Stimulated activated naive B cell treated with anti-CD40 and anti-IgM and Interleukin-4, amounts not matched to agents 10 μg/mL and 1 μg/mL and 100 μg/mL, for 72 hours (primary cell): ENCODE results near the gene NYAP2.

ENCODE experiments used
- ATAC-seq, 2 donors: fragments of 150-1000 bp; cut with Tn5 transposase; replicated peaks; 2 replicates each; pipeline ENCODE4 v1.10.0; 2021; ENCODE audit warnings: moderate library complexity in 1 of 2
- DNase-seq: peaks from one replicate; pipeline ENCODE4 v3.0.0; 2021
- H3K27ac Mint-ChIP-seq: one replicate; pipeline ENCODE4 v1.8.0; 2022; ENCODE audit warnings: mild to moderate bottlenecking, mixed read lengths
- H3K27me3 Mint-ChIP-seq, 2 donors: one replicate each; pipeline ENCODE4 v1.8.0; 2022; ENCODE audit warnings: mixed read lengths in 2 of 2
- H3K36me3 Mint-ChIP-seq, 2 donors: one replicate each; pipeline ENCODE4 v1.8.0; 2022; ENCODE audit warnings: mixed read lengths in 2 of 2, mild to moderate bottlenecking in 1 of 2
- H3K4me1 Mint-ChIP-seq, 2 donors: one replicate each; pipeline ENCODE4 v1.8.0; 2022; ENCODE audit warnings: mixed read lengths in 2 of 2, mild to moderate bottlenecking in 1 of 2
- H3K4me3 Mint-ChIP-seq, 2 donors: one replicate each; pipeline ENCODE4 v1.8.0; 2022; ENCODE audit warnings: mild to moderate bottlenecking in 2 of 2, mixed read lengths in 2 of 2, moderate library complexity in 1 of 2
- H3K9me3 Mint-ChIP-seq, 2 donors: one replicate each; pipeline ENCODE4 v1.8.0; 2022; ENCODE audit warnings: mixed read lengths in 2 of 2, mild to moderate bottlenecking in 1 of 2

NYAP2 gene

GRCh38 chr2:225668606-225669266 is 269.2 kb downstream of the NYAP2 start:
- Mint-ChIP-seq H3K4me1 (no peaks in the 10 kb centered on the region), H3K27ac (no peak overlapping the region), H3K36me3 (no peaks in the 10 kb centered on the region), H3K9me3 (no peaks in the 10 kb centered on the region), H3K4me3 (no peak overlapping the region), H3K27me3 (peaks cover 15 to 22% of the 10 kb centered on the region in 2 donors)
- ATAC-seq (peak; percentile 90 to 92), DNase-seq (peak; percentile 4)

- DNase-seq, result no peak
- H3K27me3 Mint-ChIP-seq, result peaks cover 7 to 14% of the 10 kb centered on the region in 2 donors
- no peak for ATAC-seq
- H3K9me3 Mint-ChIP-seq, result no peaks in the 10 kb centered on the region
- no peaks in the 10 kb centered on the region for H3K36me3 Mint-ChIP-seq
- no peaks in the 10 kb centered on the region for H3K4me1 Mint-ChIP-seq
- H3K27ac Mint-ChIP-seq, result no peak overlapping the region
- no peak overlapping the region for H3K4me3 Mint-ChIP-seq
These were observed 270.8 kb downstream of the NYAP2 start for GRCh38 chr2:225670111-225670974.

GRCh38 chr2:225678792-225679191 is 279.3 kb downstream of the NYAP2 start:
- no peaks in the 10 kb centered on the region for H3K36me3 Mint-ChIP-seq
- H3K9me3 Mint-ChIP-seq, result no peaks in the 10 kb centered on the region
- no peak for ATAC-seq
- H3K27ac Mint-ChIP-seq, result no peak overlapping the region
- no peak for DNase-seq
- peaks cover 0 to 25% of the 10 kb centered on the region in 2 donors for H3K27me3 Mint-ChIP-seq
- H3K4me1 Mint-ChIP-seq, result no peaks in the 10 kb centered on the region
- H3K4me3 Mint-ChIP-seq, result no peak overlapping the region

GRCh38 chr2:225683258-225683657 is 283.7 kb downstream of the NYAP2 start:
- Mint-ChIP-seq H3K27me3 (peaks cover 0 to 15% of the 10 kb centered on the region in 2 donors), H3K4me1 (no peaks in the 10 kb centered on the region), H3K27ac (no peak overlapping the region)

GRCh38 chr2:225690153-225690552 is 290.6 kb downstream of the NYAP2 start:
- no peaks in the 10 kb centered on the region for H3K9me3 Mint-ChIP-seq
- no peak overlapping the region for H3K27ac Mint-ChIP-seq
- ATAC-seq, result no peak
- H3K36me3 Mint-ChIP-seq, result no peaks in the 10 kb centered on the region
- H3K4me1 Mint-ChIP-seq, result no peaks in the 10 kb centered on the region
- DNase-seq, result no peak
- no peak overlapping the region for H3K4me3 Mint-ChIP-seq
- peaks cover 0 to 4% of the 10 kb centered on the region in 2 donors for H3K27me3 Mint-ChIP-seq

More at GRCh38 chr2:225683258-225683657, 283.7 kb downstream of the NYAP2 start:
- Mint-ChIP-seq H3K4me3 (no peak overlapping the region), H3K9me3 (no peaks in the 10 kb centered on the region), H3K36me3 (no peaks in the 10 kb centered on the region)
- no peak for DNase-seq
- no peak for ATAC-seq

GRCh38 chr2:225691711-225692110 is 292.2 kb downstream of the NYAP2 start:
- no peak for ATAC-seq

GRCh38 chr2:225693259-225693658 is 293.7 kb downstream of the NYAP2 start:
- no peak for DNase-seq
- Mint-ChIP-seq H3K4me3 (no peak overlapping the region), H3K36me3 (no peaks in the 10 kb centered on the region), H3K4me1 (no peaks in the 10 kb centered on the region), H3K27ac (no peak overlapping the region), H3K27me3 (peaks cover 0 to 4% of the 10 kb centered on the region in 2 donors), H3K9me3 (no peaks in the 10 kb centered on the region)
- ATAC-seq, result no peak

More at GRCh38 chr2:225691711-225692110, 292.2 kb downstream of the NYAP2 start:
- H3K4me1 Mint-ChIP-seq, result no peaks in the 10 kb centered on the region
- H3K4me3 Mint-ChIP-seq, result no peak overlapping the region
- no peak overlapping the region for H3K27ac Mint-ChIP-seq
- peaks cover 0 to 4% of the 10 kb centered on the region in 2 donors for H3K27me3 Mint-ChIP-seq
- no peaks in the 10 kb centered on the region for H3K9me3 Mint-ChIP-seq
- no peaks in the 10 kb centered on the region for H3K36me3 Mint-ChIP-seq
- DNase-seq, result no peak

- DNase-seq (no peak), ATAC-seq (no peak)
- Mint-ChIP-seq H3K27ac (no peak overlapping the region), H3K4me3 (no peak overlapping the region), H3K9me3 (no peaks in the 10 kb centered on the region), H3K27me3 (peaks cover 0 to 4% of the 10 kb centered on the region in 2 donors), H3K4me1 (no peaks in the 10 kb centered on the region), H3K36me3 (no peaks in the 10 kb centered on the region)
These were observed 295.2 kb downstream of the NYAP2 start for GRCh38 chr2:225694664-225695063.

GRCh38 chr2:225697936-225698335 is 298.4 kb downstream of the NYAP2 start:
- Mint-ChIP-seq H3K27ac (no peak overlapping the region), H3K4me1 (no peaks in the 10 kb centered on the region), H3K4me3 (no peak overlapping the region), H3K9me3 (no peaks in the 10 kb centered on the region), H3K27me3 (no peaks in the 10 kb centered on the region), H3K36me3 (no peaks in the 10 kb centered on the region)
- ATAC-seq (no peak), DNase-seq (no peak)
